ENCODE results near the gene PDX1.

The PDX1 gene

DNA sequence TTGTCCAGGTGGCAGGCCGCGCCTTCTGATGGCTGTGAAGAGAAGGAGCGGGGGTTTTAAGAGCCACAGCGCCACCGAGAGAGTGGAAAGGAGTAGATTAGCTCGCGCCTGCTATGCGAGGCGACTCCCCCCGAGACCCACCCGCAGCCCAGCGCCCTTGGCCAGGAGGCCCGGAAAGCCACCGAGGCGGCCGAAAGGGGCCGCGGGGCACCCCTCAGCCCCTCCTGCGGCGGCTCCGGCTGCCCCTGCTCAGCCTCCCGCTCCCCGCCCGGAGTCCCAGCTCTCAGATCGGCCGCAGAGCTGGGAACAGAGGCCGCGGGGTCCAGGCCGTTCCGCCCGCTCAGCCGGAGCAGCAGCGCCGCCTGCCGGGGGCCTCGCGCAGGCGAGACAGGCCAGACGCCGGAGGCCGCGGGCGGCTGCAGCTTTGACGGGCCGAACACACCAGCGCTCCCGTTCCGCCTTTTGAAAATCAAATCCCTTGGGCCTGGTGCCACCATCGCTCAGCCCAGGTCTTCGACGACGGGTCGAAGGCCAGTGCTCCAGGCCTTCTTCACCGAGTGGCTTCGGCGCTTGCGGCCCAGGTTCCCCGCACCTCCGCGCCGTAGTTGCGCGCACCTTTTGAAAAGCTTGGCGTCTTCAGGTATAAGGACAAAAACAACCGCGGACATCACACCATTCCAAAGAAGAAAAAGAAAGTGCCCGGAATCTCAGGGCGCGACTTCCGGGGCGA lies 34.0 kb downstream of the PDX1 start:
- peak overlapping the region; percentile 87 for H3K27ac ChIP-seq
- TF ChIP-seq, protein P1, sequence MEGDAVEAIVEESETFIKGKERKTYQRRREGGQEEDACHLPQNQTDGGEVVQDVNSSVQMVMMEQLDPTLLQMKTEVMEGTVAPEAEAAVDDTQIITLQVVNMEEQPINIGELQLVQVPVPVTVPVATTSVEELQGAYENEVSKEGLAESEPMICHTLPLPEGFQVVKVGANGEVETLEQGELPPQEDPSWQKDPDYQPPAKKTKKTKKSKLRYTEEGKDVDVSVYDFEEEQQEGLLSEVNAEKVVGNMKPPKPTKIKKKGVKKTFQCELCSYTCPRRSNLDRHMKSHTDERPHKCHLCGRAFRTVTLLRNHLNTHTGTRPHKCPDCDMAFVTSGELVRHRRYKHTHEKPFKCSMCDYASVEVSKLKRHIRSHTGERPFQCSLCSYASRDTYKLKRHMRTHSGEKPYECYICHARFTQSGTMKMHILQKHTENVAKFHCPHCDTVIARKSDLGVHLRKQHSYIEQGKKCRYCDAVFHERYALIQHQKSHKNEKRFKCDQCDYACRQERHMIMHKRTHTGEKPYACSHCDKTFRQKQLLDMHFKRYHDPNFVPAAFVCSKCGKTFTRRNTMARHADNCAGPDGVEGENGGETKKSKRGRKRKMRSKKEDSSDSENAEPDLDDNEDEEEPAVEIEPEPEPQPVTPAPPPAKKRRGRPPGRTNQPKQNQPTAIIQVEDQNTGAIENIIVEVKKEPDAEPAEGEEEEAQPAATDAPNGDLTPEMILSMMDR (conservative IDR thresholded peaks at IDR 0.05) = peak; percentile 97

DNA sequence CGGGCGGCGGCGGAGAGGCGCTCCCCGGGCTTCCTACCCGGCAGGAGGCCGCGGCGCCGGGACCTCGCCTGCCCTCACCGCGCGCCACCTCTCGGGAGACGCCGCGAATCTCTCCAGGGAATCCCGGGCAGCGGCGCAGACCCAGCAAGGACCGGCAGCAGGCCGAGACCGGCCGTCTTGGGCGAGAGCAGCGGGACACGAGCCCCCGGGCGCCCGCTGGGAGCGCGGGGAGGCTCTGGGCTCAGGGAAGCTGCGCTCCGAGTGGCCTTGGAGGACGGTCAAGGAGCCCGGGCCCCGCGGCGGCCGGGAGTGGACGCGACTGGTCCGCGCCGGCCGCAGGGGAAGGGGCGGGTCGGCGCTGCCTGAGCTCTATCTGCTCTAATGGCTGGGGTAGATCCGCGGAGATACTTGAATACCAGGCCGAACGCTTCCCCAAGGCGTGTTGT lies 34.6 kb downstream of the PDX1 start:
- peak overlapping the region; percentile 87 for H3K27ac ChIP-seq
- TF ChIP-seq, protein P1 (conservative IDR thresholded peaks at IDR 0.05) = no peak

GRCh38 chr13:27955014-27955591 lies 35.3 kb downstream of the PDX1 start:
- TF ChIP-seq, protein P1 (conservative IDR thresholded peaks at IDR 0.05) = no peak
- H3K27ac ChIP-seq = peak overlapping the region; percentile 87

DNA sequence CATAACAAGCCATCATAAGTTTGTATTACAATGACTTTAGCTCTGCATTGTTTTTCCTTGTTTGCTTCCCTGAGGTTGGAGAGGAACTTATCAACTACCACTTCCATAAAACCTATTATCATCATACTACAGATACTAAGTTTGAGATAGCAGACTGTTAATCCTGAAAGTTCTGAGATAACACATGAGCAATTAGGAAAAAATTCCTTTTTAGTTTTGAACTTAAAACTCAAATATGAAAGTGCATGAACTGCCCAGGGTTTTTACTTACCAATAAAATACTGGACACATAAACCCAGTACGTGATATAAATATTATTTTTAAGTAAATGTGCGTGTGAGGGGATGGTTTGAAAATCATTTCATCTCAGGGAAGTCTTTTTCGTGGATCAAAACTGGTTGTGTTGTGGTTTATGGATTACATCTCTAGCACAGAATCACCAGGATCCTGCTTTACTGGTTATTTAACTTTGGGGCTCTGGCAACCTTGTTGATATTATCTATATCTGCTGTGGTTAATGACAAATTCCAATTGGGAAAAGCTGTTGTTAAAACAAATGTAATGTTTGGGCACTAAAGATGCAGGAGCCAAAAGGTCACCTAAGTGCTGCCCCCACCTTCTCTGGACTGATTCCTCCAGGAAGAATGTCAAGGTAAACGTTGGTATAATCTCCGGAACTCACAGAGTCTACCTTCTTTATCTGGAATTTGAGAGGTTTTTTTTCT lies 36.9 kb downstream of the PDX1 start:
- TF ChIP-seq, protein P1 (conservative IDR thresholded peaks at IDR 0.05) = no peak

GRCh38 chr13:27959976-27960361 lies 40.2 kb downstream of the PDX1 start:
- TF ChIP-seq, protein P1 (conservative IDR thresholded peaks at IDR 0.05) = no peak
- no peak overlapping the region; the same call in 1 of the 2 replicates for H3K27ac ChIP-seq

More for the DNA sequence above, 36.9 kb downstream of the PDX1 start:
- peak overlapping the region; percentile 50 for H3K27ac ChIP-seq

DNA sequence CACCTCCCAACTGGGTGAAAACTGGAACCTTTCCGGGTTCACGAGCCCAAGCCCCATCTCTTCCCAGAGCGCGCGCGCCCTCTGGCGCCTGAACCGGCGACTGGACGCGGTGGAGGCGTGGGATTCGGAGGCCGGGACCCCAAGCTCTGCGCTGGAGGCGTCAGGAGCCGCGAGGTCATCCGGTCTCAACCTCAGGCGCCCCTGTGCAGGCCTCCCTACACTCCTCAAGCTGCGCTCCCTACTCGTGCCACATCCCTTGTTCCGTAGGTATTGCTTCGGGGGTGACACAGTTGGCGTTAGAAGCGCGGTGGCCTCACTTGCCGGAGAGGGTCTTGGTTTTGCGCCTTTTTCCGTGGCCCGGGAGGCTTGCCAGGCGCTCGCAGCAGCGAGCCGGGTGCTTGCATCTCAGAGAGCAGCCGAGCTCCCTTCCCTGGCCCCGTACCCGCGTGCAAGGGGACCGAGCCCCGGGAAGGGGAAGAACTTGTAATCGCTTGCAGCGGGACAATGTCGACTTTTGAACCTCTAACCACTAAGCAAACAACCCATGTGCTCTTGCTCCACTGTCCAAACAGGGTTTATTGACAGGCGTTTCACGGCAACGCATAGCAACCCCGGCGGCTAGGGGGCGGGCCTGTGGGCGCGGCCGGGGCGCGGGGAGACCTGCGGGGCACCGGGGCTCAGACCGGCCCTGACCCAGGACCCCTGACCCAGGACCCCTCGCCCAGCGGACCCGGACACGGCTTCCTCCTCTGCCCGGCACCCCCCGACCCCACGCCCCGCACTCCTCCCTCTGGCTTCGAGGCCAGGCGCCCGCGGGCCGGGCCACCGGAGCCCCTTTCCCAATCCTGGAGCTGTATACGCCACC lies 40.8 kb downstream of the PDX1 start:
- TF ChIP-seq, protein P1 (conservative IDR thresholded peaks at IDR 0.05) = no peak
- H3K27ac ChIP-seq = peak overlapping the region; percentile 47; the same call in 1 of the 2 replicates
